ENCODE data around the gene PLOD3. TPM values are rescaled to one million over a fixed set of nuclear protein-coding genes. Genes with fewer than 3 reads are reported as not detected.

The PLOD3 gene
- total RNA-seq, 1 experiment from 2014 or later = 112 TPM

DNA sequence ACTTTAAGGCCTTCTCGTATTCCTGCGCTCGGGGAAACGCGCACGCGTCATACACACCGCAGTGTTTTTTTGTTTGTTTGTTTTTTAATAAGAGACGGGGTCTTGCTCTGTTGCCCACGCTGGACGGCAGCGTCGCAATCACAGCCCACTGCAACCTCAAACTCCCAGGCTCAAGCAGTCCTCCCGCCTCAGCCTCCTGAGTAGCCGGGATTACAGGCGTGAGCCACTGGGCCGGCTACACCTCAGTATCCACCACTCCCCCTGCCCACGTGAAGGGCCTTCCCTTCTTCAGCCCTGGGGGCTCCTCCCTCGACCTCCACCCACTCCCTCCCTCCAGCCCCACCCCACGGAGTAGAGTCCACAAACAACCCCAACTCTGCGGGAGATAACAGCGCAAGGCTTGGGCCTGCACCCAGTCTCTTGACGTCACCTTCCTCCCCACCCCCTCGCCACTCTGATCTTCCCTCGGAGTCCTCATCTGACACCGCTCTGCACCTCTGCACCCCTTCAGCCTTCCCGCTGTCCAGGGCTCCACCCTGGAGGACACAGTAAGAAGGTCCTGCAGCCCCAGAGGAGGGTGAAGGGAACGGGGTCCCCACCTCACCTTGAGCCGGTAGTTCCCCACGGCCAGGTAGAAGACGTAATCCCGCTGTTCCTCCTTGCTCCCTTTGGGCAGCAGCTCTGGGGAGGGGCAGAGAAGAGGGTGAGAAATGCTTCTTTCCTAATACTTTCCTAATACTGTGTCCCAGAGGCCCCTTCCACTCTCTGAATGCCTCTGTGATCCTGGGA is 23.0 kb upstream of the PLOD3 start:
- ChIA-PET CTCF (no interaction called here), POLR2A (no interaction called here)
- Mint-ChIP-seq H3K27ac (ENCODE audit: unreplicated experiment) (no peak overlapping the region), H3K27me3 (ENCODE audit: insufficient read depth, unreplicated experiment) (no peaks in the 10 kb centered on the region), H3K36me3 (ENCODE audit: insufficient read depth, unreplicated experiment) (peaks cover 33% of the 10 kb centered on the region), H3K4me1 (ENCODE audit: low read depth, unreplicated experiment) (peaks cover 4% of the 10 kb centered on the region), H3K4me3 (ENCODE audit: unreplicated experiment) (no peak overlapping the region), H3K9me3 (ENCODE audit: unreplicated experiment) (no peaks in the 10 kb centered on the region)
- TF ChIP-seq, protein P1, sequence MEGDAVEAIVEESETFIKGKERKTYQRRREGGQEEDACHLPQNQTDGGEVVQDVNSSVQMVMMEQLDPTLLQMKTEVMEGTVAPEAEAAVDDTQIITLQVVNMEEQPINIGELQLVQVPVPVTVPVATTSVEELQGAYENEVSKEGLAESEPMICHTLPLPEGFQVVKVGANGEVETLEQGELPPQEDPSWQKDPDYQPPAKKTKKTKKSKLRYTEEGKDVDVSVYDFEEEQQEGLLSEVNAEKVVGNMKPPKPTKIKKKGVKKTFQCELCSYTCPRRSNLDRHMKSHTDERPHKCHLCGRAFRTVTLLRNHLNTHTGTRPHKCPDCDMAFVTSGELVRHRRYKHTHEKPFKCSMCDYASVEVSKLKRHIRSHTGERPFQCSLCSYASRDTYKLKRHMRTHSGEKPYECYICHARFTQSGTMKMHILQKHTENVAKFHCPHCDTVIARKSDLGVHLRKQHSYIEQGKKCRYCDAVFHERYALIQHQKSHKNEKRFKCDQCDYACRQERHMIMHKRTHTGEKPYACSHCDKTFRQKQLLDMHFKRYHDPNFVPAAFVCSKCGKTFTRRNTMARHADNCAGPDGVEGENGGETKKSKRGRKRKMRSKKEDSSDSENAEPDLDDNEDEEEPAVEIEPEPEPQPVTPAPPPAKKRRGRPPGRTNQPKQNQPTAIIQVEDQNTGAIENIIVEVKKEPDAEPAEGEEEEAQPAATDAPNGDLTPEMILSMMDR (IDR thresholded peaks at IDR 0.05; ENCODE audit: insufficient read depth in 1 of 2, low read depth in 1 of 2, low read length in 1 of 2, severe bottlenecking in 1 of 2, unreplicated experiment in 1 of 2) = no peak
- no peaks in the 10 kb centered on the region for H3K9me3 ChIP-seq
- H3K36me3 ChIP-seq (ENCODE audit: control insufficient read depth, insufficient read depth, low read length) = no peaks in the 10 kb centered on the region; the same call in 1 of the 2 replicates
- intact Hi-C loops (cut with micrococcal nuclease; ENCODE audit: unreplicated experiment) = no loop called here
- DNase-seq = no peak
- BruUV-seq (replicated peaks) = no TSS peak
- peaks cover 20% of the 10 kb centered on the region for H3K4me1 ChIP-seq
- no peaks in the 10 kb centered on the region for H3K27me3 ChIP-seq (replicated peaks; ENCODE audit: control insufficient read depth, insufficient read depth, low read length)
- no peak overlapping the region for H3K4me3 ChIP-seq (ENCODE audit: low read depth, low read length)

DNA sequence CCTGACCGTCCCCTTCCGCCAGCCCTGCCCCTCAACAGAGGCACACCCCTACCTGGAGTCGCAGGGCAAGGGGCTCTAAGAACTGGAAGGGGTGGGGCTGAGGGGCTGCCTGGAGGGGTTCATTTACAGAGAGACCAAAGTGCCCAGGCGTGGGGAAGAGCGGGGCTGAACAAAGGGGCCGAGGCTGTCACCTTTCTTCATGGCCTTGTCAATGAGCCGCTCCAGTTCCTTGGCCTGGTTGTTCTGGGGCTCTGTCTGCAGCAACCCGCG is 22.5 kb upstream of the PLOD3 start:
- TF ChIP-seq, protein P1 (IDR thresholded peaks at IDR 0.05; ENCODE audit: insufficient read depth in 1 of 2, low read depth in 1 of 2, low read length in 1 of 2, severe bottlenecking in 1 of 2, unreplicated experiment in 1 of 2) = no peak
- Histone ChIP-seq H3K4me1 (peaks cover 17% of the 10 kb centered on the region), H3K9me3 (no peaks in the 10 kb centered on the region), H3K36me3 (ENCODE audit: control insufficient read depth, insufficient read depth, low read length) (no peaks in the 10 kb centered on the region; the same call in 1 of the 2 replicates), H3K27me3 (replicated peaks; ENCODE audit: control insufficient read depth, insufficient read depth, low read length) (no peaks in the 10 kb centered on the region), H3K4me3 (ENCODE audit: low read depth, low read length) (no peak overlapping the region)
- Mint-ChIP-seq H3K27ac (ENCODE audit: unreplicated experiment) (no peak overlapping the region), H3K36me3 (ENCODE audit: insufficient read depth, unreplicated experiment) (peaks cover 30% of the 10 kb centered on the region), H3K4me1 (ENCODE audit: low read depth, unreplicated experiment) (peaks cover 4% of the 10 kb centered on the region), H3K4me3 (ENCODE audit: unreplicated experiment) (no peak overlapping the region), H3K9me3 (ENCODE audit: unreplicated experiment) (no peaks in the 10 kb centered on the region), H3K27me3 (ENCODE audit: insufficient read depth, unreplicated experiment) (no peaks in the 10 kb centered on the region)
- BruUV-seq (replicated peaks) = no TSS peak
- ChIA-PET CTCF (no interaction called here), POLR2A (no interaction called here)
- DNase-seq = no peak
- intact Hi-C loops (cut with micrococcal nuclease; ENCODE audit: unreplicated experiment) = no loop called here

DNA sequence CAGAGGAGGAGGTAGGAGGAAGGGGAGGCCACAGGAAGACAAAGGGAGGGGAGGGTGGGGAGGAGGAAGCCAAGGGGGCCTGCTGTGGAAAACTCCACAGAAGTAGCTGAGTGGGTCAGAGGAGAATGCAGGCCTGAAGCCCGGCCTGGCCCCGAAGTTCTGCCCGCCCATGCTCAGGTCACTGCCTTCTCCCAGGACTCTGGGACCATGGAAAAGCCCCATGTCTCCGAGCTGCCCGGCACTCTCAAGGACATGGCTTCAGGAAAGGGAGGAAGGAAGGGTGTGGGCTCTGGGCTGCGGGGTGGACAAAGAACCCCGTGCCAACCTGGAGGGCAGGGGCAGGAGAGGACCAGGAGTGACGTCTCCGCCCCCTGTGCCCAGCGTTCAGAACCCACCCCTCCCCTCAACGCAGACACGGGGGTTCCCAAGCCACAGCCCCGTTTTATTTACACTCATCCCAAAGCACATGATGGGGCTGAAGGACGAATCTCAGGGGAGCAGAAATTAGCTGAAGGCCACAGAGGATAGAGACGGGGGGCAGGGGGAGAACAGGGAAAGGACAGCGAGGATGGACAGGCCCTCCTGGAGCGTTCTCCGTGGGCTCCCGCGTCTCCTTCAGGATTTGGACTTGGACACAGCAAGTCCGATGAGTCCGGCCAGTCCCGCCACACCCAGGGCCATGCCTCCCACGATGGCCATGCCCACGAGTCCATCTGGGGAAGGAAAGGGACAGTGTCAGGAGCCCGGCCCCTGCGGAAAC is 22.0 kb upstream of the PLOD3 start:
- H3K27me3 ChIP-seq (replicated peaks; ENCODE audit: control insufficient read depth, insufficient read depth, low read length) = no peaks in the 10 kb centered on the region
- TF ChIP-seq, protein P1 (IDR thresholded peaks at IDR 0.05; ENCODE audit: insufficient read depth in 1 of 2, low read depth in 1 of 2, low read length in 1 of 2, severe bottlenecking in 1 of 2, unreplicated experiment in 1 of 2) = no peak
- no peak overlapping the region for H3K4me3 ChIP-seq (ENCODE audit: low read depth, low read length)
- Mint-ChIP-seq H3K4me3 (ENCODE audit: unreplicated experiment) (no peak overlapping the region), H3K27me3 (ENCODE audit: insufficient read depth, unreplicated experiment) (no peaks in the 10 kb centered on the region), H3K27ac (ENCODE audit: unreplicated experiment) (no peak overlapping the region), H3K4me1 (ENCODE audit: low read depth, unreplicated experiment) (peaks cover 4% of the 10 kb centered on the region), H3K9me3 (ENCODE audit: unreplicated experiment) (no peaks in the 10 kb centered on the region), H3K36me3 (ENCODE audit: insufficient read depth, unreplicated experiment) (peaks cover 30% of the 10 kb centered on the region)
- ChIA-PET CTCF (no interaction called here), POLR2A (no interaction called here)
- no peaks in the 10 kb centered on the region for H3K9me3 ChIP-seq
- no TSS peak for BruUV-seq (replicated peaks)
- intact Hi-C loops (cut with micrococcal nuclease; ENCODE audit: unreplicated experiment) = no loop called here
- H3K36me3 ChIP-seq (ENCODE audit: control insufficient read depth, insufficient read depth, low read length) = no peaks in the 10 kb centered on the region; the same call in 1 of the 2 replicates
- H3K4me1 ChIP-seq = peaks cover 17% of the 10 kb centered on the region
- no peak for DNase-seq

All from Caco-2 (cell line).